ENCODE data around the gene CHRNA3.

GRCh38 chr15:78663703-78664102, 42.9 kb upstream of the CHRNA3 start:
- TF ChIP-seq CTCF (IDR thresholded peaks at IDR 0.05) = no peak
- no peak for TF ChIP-seq POLR2A (IDR thresholded peaks at IDR 0.05)
- no peak for TF ChIP-seq POLR2AphosphoS5 (IDR thresholded peaks at IDR 0.05; ENCODE audit: insufficient read depth in 1 of 2, low read depth in 1 of 2)

All from vagina (tissue), 2 donors.